Esophagus muscularis mucosa (tissue), 4 donors: ENCODE measurements around the gene DYNC1LI2.

Experiments used
- CTCF ChIP-seq, 3 experiments: fragments of 200-600 bp in 2 of 3; fragments of 450-650 bp in 1 of 3; sonication (generic) in 2 of 3; IDR thresholded peaks; one replicate each; pipeline ENCODE4 v1.5.1; 2017 to 2019; ENCODE audit warnings: antibody characterized with exemption in 3 of 3, mild to moderate bottlenecking in 2 of 3, moderate library complexity in 1 of 3
- EP300 ChIP-seq: sonication (generic); formaldehyde crosslinking; IDR thresholded peaks from one replicate; pipeline ENCODE4 v1.6.1; 2017; ENCODE audit warnings: antibody characterized with exemption
- POLR2A ChIP-seq: fragments of 450-650 bp; IDR thresholded peaks from one replicate; pipeline ENCODE4 v1.6.1; 2017; ENCODE audit warnings: antibody characterized with exemption, moderate library complexity, mild to moderate bottlenecking, low read depth
- POLR2AphosphoS5 ChIP-seq, 2 donors: sonication (generic); formaldehyde crosslinking; IDR thresholded peaks; one replicate each; pipeline ENCODE4 v1.6.1; 2017; ENCODE audit warnings: antibody characterized with exemption in 2 of 2

- TF ChIP-seq EP300: no peak
- TF ChIP-seq CTCF (IDR thresholded peaks at IDR 0.05): peak in 2 of 3 experiments; percentile 31 to 60
- TF ChIP-seq POLR2A: no peak
- peak in 1 of 2 donors; percentile 36 for TF ChIP-seq POLR2AphosphoS5 (IDR thresholded peaks at IDR 0.05)
Measured at GRCh38 chr16:66717112-66717675, 34.2 kb downstream of the DYNC1LI2 start.
